MM.1S (cell line): Measurements from ENCODE around the gene MRPS9.

Experiments
- DNase-seq: peaks from one replicate; pipeline ENCODE4 v3.0.0-alpha.2; 2015
- H2AFZ ChIP-seq: fragments of 300-600 bp; sonication (generic); 2 replicates; pipeline ENCODE4 v1.6.0; 2016; ENCODE audit warnings: antibody characterized with exemption, low read length
- H3F3A ChIP-seq: fragments of 300-600 bp; sonication (generic); 2 replicates; pipeline ENCODE4 v1.6.1; 2016; ENCODE audit warnings: mild to moderate bottlenecking, antibody characterized with exemption, low read length, moderate library complexity, mixed read lengths; ENCODE audit not compliant: insufficient read depth
- H3K27ac ChIP-seq: fragments of 300-600 bp; sonication (generic); 2 replicates; pipeline ENCODE4 v1.5.1; 2016; ENCODE audit warnings: mild to moderate bottlenecking, low read length
- H3K27me3 ChIP-seq: fragments of 300-600 bp; sonication (generic); replicated peaks from 2 replicates; pipeline ENCODE4 v1.6.0; 2016; ENCODE audit warnings: low read length; ENCODE audit not compliant: insufficient read depth
- H3K36me3 ChIP-seq: fragments of 300-600 bp; sonication (generic); replicated peaks from 2 replicates; pipeline ENCODE4 v1.6.1; 2016; ENCODE audit warnings: mild to moderate bottlenecking, low read length, mixed read lengths; ENCODE audit not compliant: insufficient read depth
- H3K4me1 ChIP-seq: fragments of 300-600 bp; sonication (generic); 2 replicates; pipeline ENCODE4 v1.6.1; 2016; ENCODE audit warnings: low read length, mixed read lengths
- H3K4me2 ChIP-seq: fragments of 300-600 bp; sonication (generic); 2 replicates; pipeline ENCODE4 v1.6.0; 2016; ENCODE audit warnings: low read depth, low read length
- H3K4me3 ChIP-seq: fragments of 300-600 bp; sonication (generic); 2 replicates; pipeline ENCODE4 v1.5.1; 2016; ENCODE audit warnings: low read length, mixed read lengths
- H3K79me2 ChIP-seq: fragments of 300-600 bp; sonication (generic); 2 replicates; pipeline ENCODE4 v1.6.1; 2016; ENCODE audit warnings: mixed run types, low read length, mixed read lengths
- H3K9ac ChIP-seq: fragments of 300-600 bp; sonication (generic); 2 replicates; pipeline ENCODE4 v1.6.1; 2016; ENCODE audit warnings: low read length, mixed read lengths
- H3K9me2 ChIP-seq: fragments of 300-600 bp; sonication (generic); replicated peaks from 2 replicates; pipeline ENCODE4 v1.6.1; 2016; ENCODE audit warnings: mild to moderate bottlenecking, low read length, mixed read lengths; ENCODE audit not compliant: insufficient read depth
- H3K9me3 ChIP-seq: fragments of 300-600 bp; sonication (generic); replicated peaks from 2 replicates; pipeline ENCODE4 v1.6.1; 2016; ENCODE audit warnings: mild to moderate bottlenecking, low read length, mixed read lengths; ENCODE audit not compliant: insufficient read depth
- H4K20me1 ChIP-seq: fragments of 300-600 bp; sonication (generic); 2 replicates; pipeline ENCODE4 v1.6.1; 2016; ENCODE audit warnings: mild to moderate bottlenecking, low read length, moderate library complexity, mixed read lengths; ENCODE audit not compliant: insufficient read depth
- EZH2 ChIP-seq: fragments of 300-600 bp; sonication (generic); optimal IDR thresholded peaks from 2 replicates; pipeline ENCODE3; 2017; ENCODE audit warnings: low read depth, mild to moderate bottlenecking, antibody characterized with exemption, low read length, mixed read lengths
- EZH2phosphoT487 ChIP-seq: fragments of 300-600 bp; sonication (generic); IDR thresholded peaks from 2 replicates; pipeline ENCODE4 v1.6.1; 2018; ENCODE audit warnings: antibody characterized with exemption, low read length
- TF ChIP-seq, protein P1 (sequence below): fragments of 300-600 bp; sonication (generic); IDR thresholded peaks from 2 replicates; pipeline ENCODE4 v1.5.1; 2016; ENCODE audit warnings: antibody characterized with exemption, low read length, mixed read lengths

MRPS9 gene

DNA sequence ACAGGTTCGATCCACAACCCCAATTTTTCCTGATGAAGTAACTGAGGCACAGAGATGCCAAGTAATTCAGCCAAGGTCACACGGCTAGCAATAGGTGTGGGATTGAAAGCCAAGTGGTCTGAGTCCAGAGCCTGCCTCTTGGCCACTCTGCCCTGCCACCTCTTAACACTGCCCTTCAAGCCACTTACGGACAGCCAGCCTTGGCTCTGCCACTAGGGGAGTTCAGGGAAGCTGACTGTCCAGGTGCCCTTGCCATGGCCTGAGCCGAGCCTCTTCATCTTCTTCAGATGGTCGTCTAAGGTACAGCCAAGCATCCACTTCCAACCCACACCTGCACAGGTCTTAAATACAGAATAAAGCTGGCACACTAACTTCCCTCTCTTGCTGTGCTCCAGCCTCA is 104.4 kb downstream of the MRPS9 start:
- Histone ChIP-seq H3K27ac (no peak overlapping the region), H3K9ac (no peak overlapping the region), H2AFZ (no peak overlapping the region), H3K4me2 (no peak overlapping the region), H3K36me3 (no peaks in the 10 kb centered on the region), H4K20me1 (no peaks in the 10 kb centered on the region), H3K4me3 (no peak overlapping the region), H3K4me1 (no peaks in the 10 kb centered on the region), H3K9me3 (no peaks in the 10 kb centered on the region), H3F3A (no peaks in the 10 kb centered on the region), H3K9me2 (no peaks in the 10 kb centered on the region), H3K27me3 (peaks cover 3% of the 10 kb centered on the region; the same call in 1 of the 2 replicates), H3K79me2 (no peaks in the 10 kb centered on the region)
- TF ChIP-seq EZH2 (no peak), EZH2phosphoT487 (no peak)
- TF ChIP-seq, protein P1, sequence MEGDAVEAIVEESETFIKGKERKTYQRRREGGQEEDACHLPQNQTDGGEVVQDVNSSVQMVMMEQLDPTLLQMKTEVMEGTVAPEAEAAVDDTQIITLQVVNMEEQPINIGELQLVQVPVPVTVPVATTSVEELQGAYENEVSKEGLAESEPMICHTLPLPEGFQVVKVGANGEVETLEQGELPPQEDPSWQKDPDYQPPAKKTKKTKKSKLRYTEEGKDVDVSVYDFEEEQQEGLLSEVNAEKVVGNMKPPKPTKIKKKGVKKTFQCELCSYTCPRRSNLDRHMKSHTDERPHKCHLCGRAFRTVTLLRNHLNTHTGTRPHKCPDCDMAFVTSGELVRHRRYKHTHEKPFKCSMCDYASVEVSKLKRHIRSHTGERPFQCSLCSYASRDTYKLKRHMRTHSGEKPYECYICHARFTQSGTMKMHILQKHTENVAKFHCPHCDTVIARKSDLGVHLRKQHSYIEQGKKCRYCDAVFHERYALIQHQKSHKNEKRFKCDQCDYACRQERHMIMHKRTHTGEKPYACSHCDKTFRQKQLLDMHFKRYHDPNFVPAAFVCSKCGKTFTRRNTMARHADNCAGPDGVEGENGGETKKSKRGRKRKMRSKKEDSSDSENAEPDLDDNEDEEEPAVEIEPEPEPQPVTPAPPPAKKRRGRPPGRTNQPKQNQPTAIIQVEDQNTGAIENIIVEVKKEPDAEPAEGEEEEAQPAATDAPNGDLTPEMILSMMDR, result no peak
- DNase-seq, result no peak

DNA sequence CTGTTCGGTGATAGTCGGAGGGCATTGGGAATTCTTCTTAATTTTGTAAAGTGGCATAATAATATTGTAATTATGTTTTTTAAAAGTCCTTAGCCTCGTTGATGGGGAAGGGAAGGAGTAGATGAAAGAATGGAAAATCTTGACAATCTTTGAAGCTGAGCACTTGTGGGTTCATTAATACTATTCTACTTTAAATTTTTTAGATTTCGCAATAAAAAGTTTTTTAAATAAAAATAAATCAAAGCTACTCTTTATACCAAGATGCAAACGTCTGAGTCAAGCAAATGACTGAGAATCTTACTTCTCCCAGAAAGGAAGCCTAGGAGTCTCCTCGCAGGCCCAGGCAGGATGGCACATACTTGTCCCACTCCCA is 105.2 kb downstream of the MRPS9 start:
- H3F3A ChIP-seq, result no peaks in the 10 kb centered on the region
- H3K9ac ChIP-seq, result no peak overlapping the region
- DNase-seq, result no peak
- H3K27ac ChIP-seq, result no peak overlapping the region
- H3K9me2 ChIP-seq, result no peaks in the 10 kb centered on the region
- H3K9me3 ChIP-seq, result no peaks in the 10 kb centered on the region
- no peaks in the 10 kb centered on the region for H3K4me1 ChIP-seq
- H3K36me3 ChIP-seq, result no peaks in the 10 kb centered on the region
- H3K4me2 ChIP-seq, result no peak overlapping the region; the same call in 1 of the 2 replicates
- H3K4me3 ChIP-seq, result no peak overlapping the region
- H3K79me2 ChIP-seq, result no peaks in the 10 kb centered on the region
- peak overlapping the region; percentile 20; the same call in 1 of the 2 replicates for H2AFZ ChIP-seq
- peaks cover 3% of the 10 kb centered on the region; the same call in 1 of the 2 replicates for H3K27me3 ChIP-seq
- H4K20me1 ChIP-seq, result no peaks in the 10 kb centered on the region
- TF ChIP-seq EZH2 (no peak), EZH2phosphoT487 (no peak)
- TF ChIP-seq, protein P1, result no peak

DNA sequence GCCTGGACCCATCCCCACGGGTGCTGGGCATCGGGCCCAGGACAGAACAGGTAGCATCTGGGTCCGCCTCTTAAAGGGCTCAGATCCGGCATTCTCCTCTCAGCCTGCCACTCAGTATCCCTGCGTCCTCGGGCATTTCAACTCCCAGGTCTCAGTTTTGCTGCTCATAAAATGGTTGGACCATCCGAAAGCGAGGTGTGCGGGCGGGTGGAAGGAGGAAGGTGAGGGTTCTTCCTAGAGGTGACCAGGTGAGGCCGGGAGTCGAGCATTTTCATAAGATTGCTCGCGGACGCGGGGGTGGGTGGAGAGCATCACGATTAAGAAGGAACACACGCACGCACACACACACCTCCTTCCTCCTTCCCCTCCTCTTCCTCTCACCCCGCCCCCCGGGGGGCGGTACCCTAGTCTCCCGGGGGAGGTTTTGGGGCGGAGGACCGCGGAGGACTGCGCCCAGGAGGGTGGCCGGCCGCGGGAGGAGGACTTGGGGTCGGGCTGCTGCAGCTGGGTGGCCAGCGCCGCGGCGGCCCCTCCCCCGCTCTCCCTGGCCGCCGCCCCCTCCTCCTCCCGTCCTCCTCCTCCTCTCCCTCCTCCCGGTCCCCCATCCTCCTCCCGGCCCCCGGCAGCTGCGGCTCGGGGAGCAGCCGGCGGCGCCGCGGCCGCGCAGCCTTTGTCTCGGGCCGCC is 105.7 kb downstream of the MRPS9 start:
- peak; percentile 41 for DNase-seq
- Histone ChIP-seq H3K36me3 (no peaks in the 10 kb centered on the region), H3K4me1 (no peaks in the 10 kb centered on the region), H3K27ac (no peak overlapping the region), H3F3A (no peaks in the 10 kb centered on the region), H3K27me3 (peaks cover 3% of the 10 kb centered on the region; the same call in 1 of the 2 replicates), H2AFZ (peak overlapping the region; percentile 20; the same call in 1 of the 2 replicates), H3K79me2 (no peaks in the 10 kb centered on the region), H3K9me2 (no peaks in the 10 kb centered on the region), H3K4me2 (peak overlapping the region; percentile 65; the same call in 1 of the 2 replicates), H3K9me3 (no peaks in the 10 kb centered on the region), H3K4me3 (peak overlapping the region; percentile 51), H4K20me1 (no peaks in the 10 kb centered on the region), H3K9ac (no peak overlapping the region)
- TF ChIP-seq, protein P1, result no peak
- no peak for TF ChIP-seq EZH2phosphoT487
- no peak for TF ChIP-seq EZH2
